ENCODE results near the gene SERGEF.

SERGEF gene

GRCh38 chr11:17967661-17968060 is 45.2 kb downstream of the SERGEF start:
- no peak for TF ChIP-seq CTCF (IDR thresholded peaks at IDR 0.05)

GRCh38 chr11:17960091-17960490 is 52.8 kb downstream of the SERGEF start:
- TF ChIP-seq CTCF (IDR thresholded peaks at IDR 0.05), result no peak

GRCh38 chr11:17958446-17958845 is 54.4 kb downstream of the SERGEF start:
- TF ChIP-seq CTCF (IDR thresholded peaks at IDR 0.05), result no peak

- TF ChIP-seq CTCF (IDR thresholded peaks at IDR 0.05), result no peak
These were observed 58.2 kb downstream of the SERGEF start for GRCh38 chr11:17954395-17955252.

GRCh38 chr11:17952487-17952886 is 60.4 kb downstream of the SERGEF start:
- no peak for TF ChIP-seq CTCF (IDR thresholded peaks at IDR 0.05)

- TF ChIP-seq CTCF (IDR thresholded peaks at IDR 0.05), result no peak
These were observed 61.0 kb downstream of the SERGEF start for GRCh38 chr11:17951685-17952388.

GRCh38 chr11:17950644-17951043 is 62.2 kb downstream of the SERGEF start:
- no peak for TF ChIP-seq CTCF (IDR thresholded peaks at IDR 0.05)
